Transverse colon (tissue), 4 donors: ENCODE results near the gene SEZ6. TPM values are rescaled to one million over a fixed set of nuclear protein-coding genes. Genes with fewer than 3 reads are reported as not detected.

Experiments
- DNase-seq: peaks from one replicate; pipeline ENCODE4 v3.0.0-alpha.2; 2019
- H3K27ac ChIP-seq, 4 donors: fragments of 200-600 bp; sonication (generic); 2 replicates each; pipeline ENCODE4 v1.5.1; 2016 to 2018; ENCODE audit warnings: inconsistent platforms in 4 of 4
- H3K27me3 ChIP-seq: fragments of 200-600 bp; sonication (generic); 2 replicates; pipeline ENCODE4 v1.5.1; 2017; ENCODE audit warnings: inconsistent platforms
- H3K36me3 ChIP-seq, 4 donors: fragments of 200-600 bp; sonication (generic); 2 replicates each; pipeline ENCODE4 v1.5.1; 2017 to 2019; ENCODE audit warnings: inconsistent platforms in 4 of 4
- H3K4me1 ChIP-seq, 4 donors: fragments of 200-600 bp; sonication (generic); 2 replicates each; pipeline ENCODE4 v1.5.1; 2017 to 2020; ENCODE audit warnings: inconsistent platforms in 4 of 4
- H3K4me3 ChIP-seq, 4 donors: fragments of 200-600 bp; sonication (generic); 1 replicate in 1 of 4; 2 replicates in 3 of 4; pipeline versions ENCODE4 v1.5.1 to v1.6.1; 2017 to 2019; ENCODE audit warnings: inconsistent platforms in 4 of 4
- H3K9me3 ChIP-seq, 2 donors: fragments of 200-600 bp; sonication (generic); 2 replicates each; pipeline ENCODE4 v1.5.1; 2017 to 2019; ENCODE audit warnings: inconsistent platforms in 2 of 2
- EP300 ChIP-seq: sonication (generic); formaldehyde crosslinking; IDR thresholded peaks from one replicate; pipeline ENCODE4 v1.6.1; 2017; ENCODE audit warnings: antibody characterized with exemption, low read depth
- POLR2A ChIP-seq: fragments of 450-650 bp; IDR thresholded peaks from one replicate; pipeline ENCODE4 v1.6.1; 2016; ENCODE audit warnings: antibody characterized with exemption, mild to moderate bottlenecking, moderate library complexity
- POLR2AphosphoS5 ChIP-seq, 3 donors: sonication (generic); formaldehyde crosslinking; IDR thresholded peaks; one replicate each; pipeline ENCODE4 v1.6.1; 2016; ENCODE audit warnings: antibody characterized with exemption in 3 of 3
- WGBS, 2 donors: methylation state at CpG; one replicate each; pipeline ENCODE4 v1.1.5; 2018; ENCODE audit warnings: low coverage in 1 of 2; 5-methylcytosine and 5-hydroxymethylcytosine counted together
- in situ Hi-C, 4 donors: fragments of 200-750 bp; cut with MboI; loops; one replicate each; pipeline versions ENCODE4 v1.15.0 to v1.15.1; 2017; ENCODE audit warnings: low sequenced_read_pairs in 3 of 4, low pct_ligation_motif_present in 1 of 4, low pct_unique_long_range_greater_than_20kb in 1 of 4
- intact Hi-C: fragments of 100-400 bp; cut with DNase I; formaldehyde crosslinking; loops from one replicate; pipeline ENCODE4 v1.15.1; 2023; ENCODE audit warnings: low total_unique reads
- total RNA-seq, 4 donors: library from RNA; depleted of rRNA; stranded (reverse); fragments of >200 nt; gene quantifications; one replicate each; pipeline ENCODE4 v1.1.0, GENCODE V29; 2016
- TF ChIP-seq, protein P1 (sequence below), 5 experiments: fragments of 200-600 bp in 3 of 5; fragments of 450-650 bp in 2 of 5; sonication (generic) in 3 of 5; IDR thresholded peaks; 1 replicate in 2 of 5; 2 replicates in 3 of 5; pipeline ENCODE4 v1.5.1; 2016 to 2017; ENCODE audit warnings: antibody characterized with exemption in 5 of 5, inconsistent platforms in 3 of 5, mild to moderate bottlenecking in 2 of 5, moderate library complexity in 1 of 5

SEZ6 gene
- total RNA-seq, 4 donors from 2014 or later = 0.14 TPM; not detected in 3

DNA sequence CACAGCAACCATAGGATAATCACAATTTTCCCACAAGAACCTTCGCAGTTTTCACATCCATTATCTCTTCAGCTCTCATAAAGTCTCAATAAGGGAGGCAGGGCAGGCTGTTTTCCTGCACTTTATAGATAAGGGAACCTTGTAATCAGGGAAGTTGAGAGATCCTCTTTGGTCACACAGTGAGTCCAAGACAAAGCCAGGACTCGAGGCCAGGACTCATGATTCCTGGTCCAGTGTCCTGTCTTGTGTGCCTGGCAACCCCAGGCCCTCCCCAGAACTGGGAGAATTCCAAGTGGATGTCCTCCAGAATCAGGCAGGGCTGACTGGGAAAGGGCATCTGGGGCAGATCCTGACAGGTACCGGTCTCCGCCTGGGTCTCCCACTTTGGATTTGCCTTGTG is 31.4 kb downstream of the SEZ6 start:
- H3K9me3 ChIP-seq = no peaks in the 10 kb centered on the region
- TF ChIP-seq POLR2AphosphoS5 (IDR thresholded peaks at IDR 0.05) (no peak), POLR2A (no peak), EP300 (no peak)
- TF ChIP-seq, protein P1, sequence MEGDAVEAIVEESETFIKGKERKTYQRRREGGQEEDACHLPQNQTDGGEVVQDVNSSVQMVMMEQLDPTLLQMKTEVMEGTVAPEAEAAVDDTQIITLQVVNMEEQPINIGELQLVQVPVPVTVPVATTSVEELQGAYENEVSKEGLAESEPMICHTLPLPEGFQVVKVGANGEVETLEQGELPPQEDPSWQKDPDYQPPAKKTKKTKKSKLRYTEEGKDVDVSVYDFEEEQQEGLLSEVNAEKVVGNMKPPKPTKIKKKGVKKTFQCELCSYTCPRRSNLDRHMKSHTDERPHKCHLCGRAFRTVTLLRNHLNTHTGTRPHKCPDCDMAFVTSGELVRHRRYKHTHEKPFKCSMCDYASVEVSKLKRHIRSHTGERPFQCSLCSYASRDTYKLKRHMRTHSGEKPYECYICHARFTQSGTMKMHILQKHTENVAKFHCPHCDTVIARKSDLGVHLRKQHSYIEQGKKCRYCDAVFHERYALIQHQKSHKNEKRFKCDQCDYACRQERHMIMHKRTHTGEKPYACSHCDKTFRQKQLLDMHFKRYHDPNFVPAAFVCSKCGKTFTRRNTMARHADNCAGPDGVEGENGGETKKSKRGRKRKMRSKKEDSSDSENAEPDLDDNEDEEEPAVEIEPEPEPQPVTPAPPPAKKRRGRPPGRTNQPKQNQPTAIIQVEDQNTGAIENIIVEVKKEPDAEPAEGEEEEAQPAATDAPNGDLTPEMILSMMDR (IDR thresholded peaks at IDR 0.05) = no peak
- intact Hi-C loops = no loop called here
- in situ Hi-C loops = no loop called here
- H3K4me3 ChIP-seq = no peak overlapping the region
- H3K27me3 ChIP-seq = no peaks in the 10 kb centered on the region
- no peak for DNase-seq
- WGBS, 2 donors = 72 to 100% methylated on average over 1 to 4 of the region's 4 CpGs
- no peaks in the 10 kb centered on the region for H3K36me3 ChIP-seq
- no peaks in the 10 kb centered on the region for H3K4me1 ChIP-seq
- no peak overlapping the region for H3K27ac ChIP-seq

DNA sequence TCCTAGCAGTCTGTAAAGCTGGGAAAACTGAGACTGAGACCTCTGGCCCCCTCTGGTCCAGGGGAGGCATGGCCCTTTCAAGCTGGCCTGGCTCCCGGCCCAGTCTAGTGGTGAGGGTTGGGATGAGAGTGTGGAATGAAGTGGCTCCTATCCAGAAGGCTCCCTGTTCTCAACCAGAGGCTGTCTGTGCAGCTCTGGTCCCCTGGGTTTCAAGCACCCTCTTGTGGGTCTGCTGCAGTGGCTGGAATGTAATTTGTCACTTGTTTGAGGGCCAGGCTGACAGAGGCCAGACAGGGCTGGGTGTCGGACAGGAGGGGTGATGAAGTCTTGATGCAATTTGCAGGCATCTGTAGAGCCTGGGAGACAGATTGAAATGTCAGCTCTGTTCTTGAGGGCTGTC is 32.4 kb downstream of the SEZ6 start:
- intact Hi-C loops = no loop called here

GRCh38 chr17:28972437-28972836 is 33.4 kb downstream of the SEZ6 start:
- Histone ChIP-seq H3K27ac (no peak overlapping the region), H3K9me3 (no peaks in the 10 kb centered on the region), H3K4me3 (no peak overlapping the region), H3K27me3 (no peaks in the 10 kb centered on the region), H3K36me3 (no peaks in the 10 kb centered on the region), H3K4me1 (no peaks in the 10 kb centered on the region)
- in situ Hi-C loops = no loop called here
- WGBS, 2 donors = 72 to 87% methylated on average over 4 to 10 of the region's 10 CpGs
- TF ChIP-seq, protein P1 (IDR thresholded peaks at IDR 0.05) = no peak
- TF ChIP-seq POLR2AphosphoS5 (IDR thresholded peaks at IDR 0.05) = no peak
- TF ChIP-seq POLR2A = no peak
- TF ChIP-seq EP300 = no peak
- no peak for DNase-seq
- intact Hi-C loops = no loop called here

More for the DNA sequence above, 32.4 kb downstream of the SEZ6 start:
- Histone ChIP-seq H3K4me3 (no peak overlapping the region), H3K36me3 (no peaks in the 10 kb centered on the region), H3K27me3 (no peaks in the 10 kb centered on the region), H3K4me1 (no peaks in the 10 kb centered on the region), H3K9me3 (no peaks in the 10 kb centered on the region), H3K27ac (no peak overlapping the region)
- DNase-seq = no peak
- TF ChIP-seq, protein P1 (IDR thresholded peaks at IDR 0.05) = no peak
- TF ChIP-seq EP300 (no peak), POLR2AphosphoS5 (IDR thresholded peaks at IDR 0.05) (no peak), POLR2A (no peak)
- in situ Hi-C loops = no loop called here
- WGBS, 2 donors = 45% methylated on average over 2 of the region's 2 CpGs; no CpG with 5 or more reads in 1 of the 2 donors

DNA sequence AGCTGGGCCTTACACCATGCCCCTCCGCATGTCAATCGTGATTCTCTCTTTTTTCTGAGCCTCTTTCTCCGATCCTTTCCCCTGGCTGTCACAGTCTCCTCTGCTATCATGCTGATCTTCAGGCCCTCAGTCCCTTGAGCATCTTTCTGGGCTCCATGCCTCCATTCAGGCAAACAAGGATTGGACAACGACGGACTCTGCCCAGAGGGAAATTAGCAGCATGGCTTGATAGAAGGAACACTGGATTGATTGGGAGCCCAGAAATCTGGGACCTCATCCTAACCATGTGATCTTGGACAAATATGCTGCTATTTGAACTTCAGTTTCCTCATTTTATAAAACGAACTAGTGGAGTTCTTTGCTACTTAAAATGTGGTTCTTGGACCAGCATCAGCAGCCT is 35.0 kb downstream of the SEZ6 start:
- no peaks in the 10 kb centered on the region for H3K9me3 ChIP-seq
- intact Hi-C loops (no loop called here), in situ Hi-C loops (no loop called here)
- H3K27me3 ChIP-seq = no peaks in the 10 kb centered on the region
- 29 to 62% methylated on average over 1 to 6 of the region's 6 CpGs for WGBS, 2 donors
- no peak overlapping the region for H3K27ac ChIP-seq
- no peaks in the 10 kb centered on the region for H3K4me1 ChIP-seq
- no peak for DNase-seq
- TF ChIP-seq POLR2A (no peak), POLR2AphosphoS5 (IDR thresholded peaks at IDR 0.05) (no peak), EP300 (no peak)
- TF ChIP-seq, protein P1 (IDR thresholded peaks at IDR 0.05) = no peak
- H3K4me3 ChIP-seq = no peak overlapping the region
- no peaks in the 10 kb centered on the region for H3K36me3 ChIP-seq
